Measurements from ENCODE around the gene SPINK2.

Gene SPINK2, protein sequence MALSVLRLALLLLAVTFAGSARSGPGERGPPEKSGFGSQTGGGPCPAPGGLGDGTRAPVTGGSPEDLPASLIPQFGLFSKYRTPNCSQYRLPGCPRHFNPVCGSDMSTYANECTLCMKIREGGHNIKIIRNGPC

DNA sequence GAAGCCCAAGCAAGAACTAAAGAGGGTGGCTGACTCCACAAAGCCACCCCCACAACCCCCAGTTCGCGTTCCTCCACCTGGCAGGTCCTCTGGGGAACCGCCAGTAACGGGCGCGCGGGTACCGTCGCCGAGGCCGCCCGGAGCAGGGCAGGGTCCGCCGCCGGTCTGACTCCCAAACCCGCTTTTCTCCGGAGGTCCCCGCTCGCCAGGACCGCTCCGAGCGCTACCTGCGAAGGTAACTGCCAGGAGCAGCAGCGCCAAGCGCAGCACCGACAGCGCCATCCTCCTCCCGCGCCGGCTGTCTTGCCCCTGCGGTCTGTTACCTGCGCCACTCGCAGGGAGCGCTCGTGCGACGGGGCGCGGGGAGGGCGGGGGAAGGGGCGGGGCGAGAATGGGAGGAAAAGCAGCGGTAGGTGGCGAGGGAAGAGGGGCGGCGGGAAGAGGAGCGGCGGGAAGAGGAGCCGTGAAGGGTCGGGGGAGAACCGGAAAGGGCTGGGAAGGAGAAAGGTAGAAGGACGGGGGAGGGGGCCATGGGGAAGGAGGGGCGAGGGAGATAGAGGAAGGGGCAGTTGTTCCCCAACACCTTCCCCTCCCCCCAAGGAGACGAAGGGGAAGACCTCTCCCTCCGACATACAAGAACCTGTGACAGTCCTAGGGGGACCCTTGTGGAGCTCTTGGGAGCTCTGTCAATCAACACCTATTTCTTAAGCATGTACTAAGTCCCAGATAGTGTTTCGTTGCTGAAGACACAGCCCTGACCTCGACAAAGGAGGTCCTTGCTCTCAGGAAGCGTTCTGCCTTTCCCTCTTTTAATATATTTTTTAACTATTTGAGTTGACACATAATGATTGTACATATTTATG lies at the start of gene SPINK2:
Gene SPINK2 (minus strand): TSS at position 321 of the 863 bp plus-strand sequence. CDS start 39 bp downstream, at position 282.
- DNase-seq, result no peak

DNA sequence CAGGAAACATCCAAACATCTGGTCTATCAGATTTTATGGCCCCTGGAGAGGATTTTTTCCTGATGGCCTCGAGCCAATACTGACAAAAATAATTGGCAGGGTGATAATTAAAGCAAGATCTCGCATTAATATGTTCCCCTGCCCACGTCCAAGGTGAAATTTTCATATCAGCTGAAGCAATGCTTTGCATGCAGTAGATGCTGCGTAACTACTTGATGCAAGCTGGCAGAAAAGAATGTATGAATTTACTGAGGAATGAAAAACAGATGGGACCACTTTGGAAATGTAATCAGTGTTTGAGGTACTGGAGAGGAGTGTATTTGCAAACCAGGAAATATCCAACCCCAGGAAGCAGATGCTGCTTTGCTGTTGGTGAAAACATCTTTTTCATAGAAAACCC lies 49.4 kb upstream of the SPINK2 start:
- DNase-seq, result peak; percentile 77

DNA sequence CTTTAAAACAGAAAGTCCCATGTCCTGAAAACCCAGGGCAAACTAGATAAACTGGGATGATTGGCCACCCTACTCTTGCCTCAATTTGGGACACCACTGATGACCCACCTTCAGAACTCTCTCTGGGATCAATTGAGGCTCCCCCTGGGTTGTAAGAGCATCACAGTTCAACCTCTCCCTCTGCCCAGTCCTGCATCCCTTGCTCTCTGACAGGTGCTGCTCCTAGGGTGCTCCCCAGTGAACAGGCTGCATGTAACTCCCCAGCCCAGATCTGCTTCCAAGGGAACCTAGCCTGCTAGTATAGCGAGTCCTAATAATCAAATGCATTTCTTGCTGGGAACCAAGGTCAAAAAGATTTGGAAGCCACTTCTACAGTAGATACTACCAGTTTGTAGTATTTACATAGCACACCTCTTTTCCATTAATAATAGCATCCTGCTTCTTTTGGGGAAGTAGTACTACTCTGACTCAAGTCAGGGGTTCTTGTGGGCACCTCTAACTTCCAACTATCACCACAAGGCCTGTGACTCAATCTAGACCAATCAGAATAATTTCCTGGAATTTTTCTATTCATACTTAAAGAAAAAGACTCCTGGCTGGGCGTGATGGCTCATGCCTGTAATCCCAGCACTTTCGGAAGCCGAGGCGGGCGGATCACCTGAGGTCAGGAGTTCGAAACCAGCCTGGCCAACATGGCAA lies 42.1 kb upstream of the SPINK2 start:
- peak; percentile 31 for DNase-seq

DNA sequence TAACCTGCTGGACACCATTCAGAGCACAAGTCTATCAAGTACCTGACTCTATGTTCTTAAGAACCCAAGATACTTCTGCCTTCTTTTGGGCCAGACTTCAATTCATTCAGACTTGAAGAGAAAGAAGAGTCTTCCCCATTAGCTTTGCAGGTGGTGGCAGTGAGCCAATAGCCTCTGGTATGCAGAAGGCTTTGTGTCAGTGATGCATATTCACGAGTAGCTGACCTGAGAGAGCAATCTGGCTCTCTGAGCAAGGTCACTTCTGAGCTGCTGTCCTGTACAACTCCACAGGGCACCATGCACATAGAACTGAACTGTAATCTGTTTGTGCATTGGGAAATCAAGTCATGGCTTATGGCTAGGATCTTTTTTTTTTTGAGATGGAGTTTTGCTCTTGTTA lies 39.9 kb upstream of the SPINK2 start:
- DNase-seq, result peak; percentile 34

DNA sequence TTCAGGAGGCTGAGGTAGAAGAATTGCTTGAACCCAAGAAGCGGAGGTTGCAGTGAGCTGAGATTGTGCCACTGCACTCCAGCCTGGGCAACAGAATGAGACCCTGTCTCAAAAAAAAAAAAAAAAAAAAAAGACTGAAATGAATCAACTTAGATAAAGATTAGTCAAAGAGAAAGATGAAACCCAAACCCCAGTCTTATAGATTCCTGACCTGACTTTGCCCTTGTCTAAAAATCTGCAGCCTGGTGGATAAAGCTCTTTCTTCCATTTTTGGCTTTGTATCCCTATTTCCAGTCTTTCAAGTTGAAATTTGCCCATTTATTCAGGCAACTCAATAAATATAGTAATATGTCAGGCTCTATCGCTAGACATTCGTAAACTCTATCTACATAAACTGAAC lies 39.3 kb upstream of the SPINK2 start:
- DNase-seq, result no peak

DNA sequence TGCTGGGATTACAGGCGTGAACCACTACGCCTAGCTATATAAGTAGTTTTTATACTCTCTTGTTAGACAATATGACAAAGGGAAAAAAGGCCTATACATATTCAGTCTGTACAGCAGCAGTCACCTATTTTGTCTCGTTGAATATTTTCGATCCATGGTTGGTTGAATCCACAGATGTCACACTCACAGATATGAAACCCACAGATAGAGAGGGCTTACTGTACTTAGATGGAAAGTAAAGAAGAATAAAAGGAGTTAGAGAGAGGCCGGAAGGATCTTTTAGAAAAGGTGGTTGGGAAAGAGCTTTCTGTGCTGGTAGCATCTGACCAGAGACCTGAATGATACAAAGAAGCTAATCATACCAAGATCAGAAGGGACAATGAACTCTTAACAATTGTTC lies 38.3 kb upstream of the SPINK2 start:
- DNase-seq, result no peak

DNA sequence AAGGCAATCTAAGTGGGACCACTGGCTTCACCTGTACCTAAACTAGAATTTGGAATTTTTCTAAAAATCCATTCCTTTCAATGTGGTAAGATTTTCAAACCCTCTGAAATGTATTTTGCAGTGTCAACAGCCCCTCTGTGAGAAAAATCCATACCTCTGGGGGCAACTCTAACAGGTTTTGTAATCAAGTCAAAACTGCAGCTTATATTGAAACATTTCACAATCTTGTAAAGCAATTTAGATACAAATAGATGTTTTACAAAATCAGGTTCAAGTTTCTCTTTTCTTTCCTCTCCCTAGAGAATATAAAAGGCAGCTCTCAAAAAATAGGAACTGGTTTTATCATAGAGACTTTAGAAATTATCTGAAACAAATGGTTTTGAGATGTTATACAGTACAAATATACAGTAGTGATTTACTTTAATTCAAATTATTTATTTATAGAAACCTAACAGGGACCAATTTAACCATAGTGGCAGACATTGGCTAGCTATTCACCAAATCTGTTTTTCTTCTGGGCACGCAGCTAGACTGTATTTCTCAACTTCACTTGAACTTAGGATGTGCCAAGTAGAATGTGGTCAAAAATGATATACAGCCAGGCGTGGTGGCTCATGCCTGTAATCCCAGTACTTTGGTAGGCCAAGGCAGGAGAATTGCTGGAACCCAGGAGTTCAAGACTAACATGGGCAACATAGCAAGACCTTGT lies 36.3 kb upstream of the SPINK2 start:
- no peak for DNase-seq

DNA sequence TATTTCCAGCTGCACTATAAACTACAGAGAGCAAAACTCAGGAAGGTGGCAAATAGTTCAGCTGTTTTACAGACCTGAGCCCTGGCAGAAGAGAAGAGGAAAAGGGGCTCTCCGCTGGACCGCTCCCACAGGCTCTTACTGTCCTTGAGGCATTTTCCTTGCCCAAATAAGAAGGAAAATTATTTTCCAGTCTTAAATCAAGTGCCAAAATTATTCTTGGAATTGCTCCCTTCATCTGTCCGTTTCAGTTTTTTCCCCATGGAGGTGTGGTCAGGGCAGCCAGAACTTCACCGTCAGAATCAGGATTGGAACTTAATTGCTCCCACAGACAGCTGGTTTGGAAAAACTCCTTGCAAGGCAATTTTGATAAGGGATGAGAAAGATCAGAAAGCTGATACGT lies 35.2 kb upstream of the SPINK2 start:
- DNase-seq, result no peak

DNA sequence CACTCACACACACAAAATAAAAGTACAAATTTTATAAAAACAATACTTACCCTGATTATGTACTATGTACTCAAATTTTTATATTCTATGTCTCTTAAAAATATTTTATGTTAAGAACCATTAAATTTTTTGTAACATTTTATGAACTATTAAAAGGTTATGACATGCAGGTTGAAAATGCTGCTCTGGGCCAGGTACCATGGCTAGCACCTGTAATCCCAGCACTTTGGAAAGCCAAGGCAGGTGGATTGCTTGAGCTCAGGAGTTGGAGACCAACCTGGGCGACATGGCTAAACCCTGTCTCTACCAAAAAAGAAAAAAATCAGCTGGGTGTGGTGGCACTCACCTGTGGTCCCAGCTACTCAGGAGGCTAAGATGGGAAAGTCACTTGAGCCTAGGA lies 29.4 kb upstream of the SPINK2 start:
- no peak for DNase-seq

DNA sequence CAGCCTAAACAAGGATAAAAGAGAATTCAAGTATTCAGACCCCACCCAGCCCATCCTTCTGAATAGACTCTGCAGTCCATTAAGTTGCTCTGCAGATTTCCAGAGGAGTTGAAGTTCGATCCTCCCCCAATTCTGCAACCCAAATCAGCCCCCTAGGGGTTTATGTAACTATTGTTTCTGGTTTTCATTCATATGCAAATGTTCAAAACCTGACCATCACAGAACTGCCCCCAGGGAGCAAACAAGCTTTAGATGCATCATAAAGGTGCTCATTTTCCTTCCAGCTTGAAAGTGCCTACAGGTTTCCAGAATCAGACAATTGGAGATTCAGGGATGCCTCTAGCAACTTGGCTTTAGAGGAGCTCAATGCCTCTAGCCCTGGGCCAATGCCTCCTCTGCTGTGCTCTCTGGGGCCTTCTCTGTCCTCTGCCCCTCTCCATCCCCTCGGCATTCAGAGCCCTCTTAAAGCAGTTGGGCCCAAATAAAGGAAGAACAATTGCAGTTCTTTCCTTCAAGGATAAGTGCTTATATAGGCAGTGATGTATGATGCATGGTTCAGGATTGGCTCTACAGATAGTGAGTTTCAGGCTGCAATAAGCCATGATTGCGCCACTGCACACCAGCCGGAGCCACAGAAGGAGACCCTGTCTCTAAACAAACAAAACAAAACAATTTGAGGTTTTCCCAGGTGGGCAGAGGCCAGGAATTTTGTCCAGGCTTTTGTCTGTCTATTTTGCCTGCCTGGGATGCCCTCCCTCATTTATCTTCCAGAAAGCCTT lies 23.5 kb upstream of the SPINK2 start:
- DNase-seq, result no peak

DNA sequence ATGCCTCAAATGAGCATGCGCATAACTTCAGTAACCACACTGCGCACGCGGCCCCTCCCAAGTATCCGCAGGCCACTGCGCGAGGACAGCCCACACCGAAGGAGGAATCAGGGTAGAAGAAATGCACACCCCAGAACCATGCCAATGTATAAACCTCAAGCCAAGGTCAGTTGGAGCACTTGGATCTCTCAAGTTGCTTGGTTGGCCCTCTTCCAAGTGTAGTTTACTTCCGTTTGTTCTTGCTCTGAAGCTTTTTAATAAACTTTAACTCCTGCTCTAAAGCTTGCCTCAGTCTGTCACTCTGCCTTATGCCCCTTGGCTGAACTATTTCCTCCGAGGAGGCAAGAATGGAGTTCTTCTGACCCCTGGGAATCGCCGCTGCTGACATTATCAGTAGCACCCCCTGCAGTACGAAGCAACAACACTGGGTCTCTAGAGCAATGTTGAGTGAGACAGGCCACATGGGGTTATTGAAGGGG lies 22.0 kb upstream of the SPINK2 start:
- DNase-seq, result peak; percentile 7

DNA sequence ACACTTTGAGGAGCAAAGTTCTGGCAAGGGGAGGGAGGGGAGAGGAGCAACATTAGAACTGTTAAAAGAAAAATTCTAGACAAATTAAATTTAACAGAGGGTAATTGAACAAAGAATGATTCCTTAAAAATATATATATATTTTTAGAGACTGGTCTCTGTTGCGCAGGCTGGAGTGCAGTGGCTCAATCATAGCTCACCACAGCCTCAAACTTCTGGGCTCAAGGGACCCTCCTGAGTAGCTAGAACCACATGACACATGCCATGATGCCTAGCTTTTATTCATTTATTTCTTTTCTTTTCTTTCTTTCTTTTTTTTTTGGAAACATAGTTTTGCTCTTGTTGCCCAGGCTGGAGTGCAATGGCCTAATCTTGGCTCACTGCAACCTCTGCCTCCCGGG lies 19.1 kb upstream of the SPINK2 start:
- no peak for DNase-seq

DNA sequence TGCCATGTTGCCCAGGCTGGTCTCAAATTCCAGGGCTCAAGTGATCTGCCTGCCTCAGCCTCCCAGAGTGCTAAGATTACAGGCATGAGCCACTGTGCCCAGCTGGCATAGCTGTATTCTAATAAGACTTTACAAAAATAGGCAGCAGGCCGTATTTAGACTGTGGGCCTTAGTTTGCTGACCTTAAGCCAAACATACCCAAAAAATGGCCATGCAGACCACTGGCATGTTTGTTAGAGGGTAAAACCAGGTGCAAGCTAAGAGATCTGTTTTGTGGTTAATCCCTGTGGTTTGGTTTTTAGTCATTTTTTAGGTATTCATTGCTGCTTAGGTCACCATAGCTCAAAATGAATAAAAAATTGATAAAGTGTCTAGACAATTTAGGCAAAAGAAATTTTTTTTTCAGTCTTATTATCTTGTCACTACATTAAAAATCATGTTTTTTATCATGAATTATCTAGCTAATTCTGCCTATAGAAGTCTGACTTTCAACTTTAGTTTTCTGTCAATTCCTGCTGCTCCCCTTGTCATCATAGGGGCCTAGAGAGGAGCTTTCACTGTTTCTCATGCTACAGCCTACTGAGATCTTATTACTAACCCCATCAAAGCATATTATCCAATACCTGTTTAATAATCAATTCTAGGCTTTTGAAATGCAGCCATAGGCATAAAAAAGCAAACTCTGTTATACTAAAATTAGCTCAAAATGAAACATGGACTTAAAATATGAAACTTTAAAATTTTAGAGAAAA lies 7.5 kb upstream of the SPINK2 start:
- DNase-seq, result peak; percentile 19

DNA sequence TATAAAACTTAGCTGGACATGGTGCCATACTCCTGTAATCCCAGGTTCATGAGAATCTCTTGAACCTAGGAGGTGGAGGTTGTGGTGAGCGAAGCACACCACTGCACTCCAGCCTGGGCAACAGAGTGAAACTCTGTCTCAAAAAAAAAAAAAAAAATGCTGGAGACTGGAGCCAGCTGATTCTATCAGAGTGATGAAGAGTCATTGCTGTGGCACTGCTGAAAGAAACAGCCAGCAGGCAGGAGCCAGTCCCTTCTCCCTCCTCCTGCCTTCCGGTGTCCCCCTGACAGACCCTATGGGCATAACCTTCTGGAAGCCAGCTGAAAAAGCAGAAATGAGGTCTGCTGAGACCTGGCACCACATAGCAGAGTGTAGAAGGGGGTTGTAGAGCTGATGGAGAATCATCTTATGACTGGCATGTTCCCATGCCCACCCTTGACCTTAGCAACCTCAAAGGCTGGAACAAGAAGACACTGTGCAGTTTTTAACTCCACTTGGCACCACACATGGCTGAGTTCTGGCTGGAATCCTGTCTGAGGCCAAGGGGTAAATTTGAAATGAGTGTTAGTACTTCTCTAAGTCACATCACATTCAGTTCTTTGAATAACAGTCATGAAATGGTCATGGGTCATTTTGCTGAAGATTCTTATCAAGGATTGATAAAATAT lies 2.6 kb upstream of the SPINK2 start:
- DNase-seq, result no peak

DNA sequence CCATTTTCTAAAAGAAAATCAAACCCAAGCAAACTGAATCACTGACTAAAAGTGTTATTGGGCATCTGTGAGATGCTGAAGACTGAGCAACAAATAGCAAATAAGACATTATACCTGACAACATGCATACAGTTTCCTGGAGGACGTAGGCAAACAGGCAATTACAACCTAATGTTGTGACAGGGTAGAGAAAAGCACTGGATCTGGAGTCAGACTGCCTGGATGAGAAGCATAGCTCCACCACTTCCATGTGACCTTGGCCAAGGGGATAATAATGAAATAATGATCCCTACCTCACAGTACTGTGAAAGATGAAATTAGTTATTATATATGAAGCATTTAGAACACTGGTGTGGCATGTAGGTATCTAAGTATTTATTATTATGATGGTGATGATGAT lies 2.7 kb downstream of the SPINK2 start:
- DNase-seq, result no peak

DNA sequence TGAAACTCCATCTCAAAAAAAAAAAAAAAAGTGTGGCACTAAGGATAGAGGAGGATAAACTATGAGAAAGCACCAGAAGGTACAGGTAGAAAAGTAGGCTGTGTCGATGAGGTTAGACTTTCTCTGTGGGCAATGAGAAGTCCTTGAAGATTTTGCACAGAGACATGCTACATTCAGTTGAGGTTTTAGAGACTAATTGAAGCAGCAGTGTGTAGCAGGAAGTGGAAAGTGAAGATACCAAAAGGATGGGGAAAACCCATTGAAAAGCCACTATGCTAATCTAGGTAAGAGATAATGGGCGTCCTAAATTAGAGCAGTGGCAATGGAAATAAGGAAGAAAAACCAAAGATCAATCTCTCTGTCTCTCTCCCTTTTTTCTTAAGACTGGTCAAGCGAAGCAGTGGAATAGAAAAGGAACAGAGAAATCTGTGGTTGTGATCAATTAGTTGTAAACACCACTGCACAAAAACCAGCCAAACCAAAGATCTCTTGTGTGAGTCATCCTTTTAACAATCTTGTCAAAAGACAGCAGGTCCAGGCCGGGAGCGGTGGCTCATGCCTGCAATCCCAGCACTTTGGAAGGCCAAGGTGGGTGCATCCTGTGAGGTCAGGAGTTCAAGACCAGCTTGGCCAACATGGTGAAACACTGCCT lies 3.5 kb downstream of the SPINK2 start:
- DNase-seq, result no peak

DNA sequence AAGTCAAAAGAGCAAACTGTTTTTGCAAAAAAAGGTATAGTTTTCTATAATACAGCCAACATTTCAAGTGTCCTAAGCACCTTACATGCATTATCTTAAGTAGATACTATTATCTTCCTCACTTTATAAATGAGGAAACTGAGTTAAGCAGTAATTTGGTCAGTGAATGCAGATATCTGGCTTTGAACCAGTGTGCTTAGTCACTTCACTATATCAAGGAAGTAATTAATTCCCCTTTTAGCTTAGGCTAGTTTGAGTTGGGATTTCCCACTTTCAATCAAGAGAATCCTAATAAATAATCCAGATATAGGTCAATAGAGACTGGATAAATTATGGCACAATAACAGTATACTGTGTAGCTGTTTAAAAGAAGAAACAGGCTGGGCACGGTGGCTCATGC lies 14.8 kb downstream of the SPINK2 start:
- no peak for DNase-seq

DNA sequence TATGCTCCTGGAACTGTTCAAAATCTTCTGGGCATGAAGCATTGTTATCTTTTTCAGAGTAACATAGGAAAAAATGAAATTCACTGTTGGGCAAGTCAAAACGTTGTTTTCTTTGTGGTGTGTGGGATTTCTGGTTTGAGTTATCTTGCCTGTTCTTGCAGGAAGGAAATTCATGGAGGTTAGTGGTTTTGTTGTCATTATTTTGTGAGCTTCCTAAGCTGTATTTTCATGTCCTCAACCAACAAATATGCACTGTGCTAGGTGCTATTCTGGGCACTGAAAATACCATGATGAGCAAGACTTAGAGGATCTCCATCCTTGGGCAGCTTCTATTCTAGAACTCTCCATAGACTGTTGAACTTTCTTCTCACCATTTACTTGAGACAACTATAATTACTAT lies 16.9 kb downstream of the SPINK2 start:
- DNase-seq, result peak; percentile 77

DNA sequence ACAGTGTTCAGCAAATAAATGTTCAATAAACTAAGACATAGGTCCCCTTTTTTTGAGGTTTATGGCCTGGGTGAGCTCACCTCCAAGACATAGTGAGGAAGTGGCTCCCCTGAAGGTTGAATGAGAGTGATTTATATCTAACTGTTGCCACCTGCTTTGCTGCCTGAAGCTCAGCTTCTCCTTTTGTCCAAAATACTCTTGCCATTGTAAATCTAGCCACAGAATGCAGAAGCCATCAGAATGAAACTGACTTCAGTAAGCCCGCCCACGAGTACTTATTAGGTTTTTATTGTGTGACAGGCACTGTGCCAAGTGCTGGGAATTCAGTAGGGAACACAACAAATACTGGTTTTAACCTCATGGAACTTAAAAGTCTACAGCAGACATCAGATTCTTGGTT lies 18.0 kb downstream of the SPINK2 start:
- DNase-seq, result peak; percentile 22
